Uterus (tissue), 2 donors: Measurements from ENCODE around the gene GRIP1.

ENCODE experiments used
- POLR2A ChIP-seq, 2 donors: fragments of 450-650 bp; IDR thresholded peaks; one replicate each; pipeline ENCODE4 v1.6.1; 2016; ENCODE audit warnings: antibody characterized with exemption in 2 of 2, mild to moderate bottlenecking in 1 of 2, moderate library complexity in 1 of 2
- TF ChIP-seq, protein P1 (sequence below), 4 experiments: fragments of 200-600 bp in 2 of 4; fragments of 450-650 bp in 2 of 4; sonication (generic) in 2 of 4; IDR thresholded peaks; one replicate each; pipeline ENCODE4 v1.5.1; 2016 to 2019; ENCODE audit warnings: antibody characterized with exemption in 4 of 4, mild to moderate bottlenecking in 2 of 4, moderate library complexity in 1 of 4

DNA sequence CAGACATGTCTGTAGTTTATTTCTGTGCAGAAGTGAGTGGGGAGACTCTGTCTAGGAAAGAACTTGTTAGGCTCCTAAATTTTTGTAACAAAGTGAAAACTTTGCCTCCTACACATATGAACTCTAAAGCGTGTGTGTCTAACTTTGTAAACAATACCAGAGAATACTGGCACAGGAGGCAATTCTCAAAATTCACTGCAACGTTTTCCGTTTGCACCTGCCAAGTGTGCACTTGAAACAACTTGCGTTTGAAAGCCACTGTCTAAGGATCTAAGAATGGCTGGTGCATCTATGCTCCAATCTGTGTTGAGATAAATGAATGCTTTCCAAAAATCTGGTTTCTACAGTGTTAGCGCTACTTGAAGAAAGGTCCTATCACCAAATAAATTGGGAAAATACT is 15.3 kb downstream of the GRIP1 start:
- TF ChIP-seq, protein P1, sequence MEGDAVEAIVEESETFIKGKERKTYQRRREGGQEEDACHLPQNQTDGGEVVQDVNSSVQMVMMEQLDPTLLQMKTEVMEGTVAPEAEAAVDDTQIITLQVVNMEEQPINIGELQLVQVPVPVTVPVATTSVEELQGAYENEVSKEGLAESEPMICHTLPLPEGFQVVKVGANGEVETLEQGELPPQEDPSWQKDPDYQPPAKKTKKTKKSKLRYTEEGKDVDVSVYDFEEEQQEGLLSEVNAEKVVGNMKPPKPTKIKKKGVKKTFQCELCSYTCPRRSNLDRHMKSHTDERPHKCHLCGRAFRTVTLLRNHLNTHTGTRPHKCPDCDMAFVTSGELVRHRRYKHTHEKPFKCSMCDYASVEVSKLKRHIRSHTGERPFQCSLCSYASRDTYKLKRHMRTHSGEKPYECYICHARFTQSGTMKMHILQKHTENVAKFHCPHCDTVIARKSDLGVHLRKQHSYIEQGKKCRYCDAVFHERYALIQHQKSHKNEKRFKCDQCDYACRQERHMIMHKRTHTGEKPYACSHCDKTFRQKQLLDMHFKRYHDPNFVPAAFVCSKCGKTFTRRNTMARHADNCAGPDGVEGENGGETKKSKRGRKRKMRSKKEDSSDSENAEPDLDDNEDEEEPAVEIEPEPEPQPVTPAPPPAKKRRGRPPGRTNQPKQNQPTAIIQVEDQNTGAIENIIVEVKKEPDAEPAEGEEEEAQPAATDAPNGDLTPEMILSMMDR (IDR thresholded peaks at IDR 0.05) = no peak
- TF ChIP-seq POLR2A (IDR thresholded peaks at IDR 0.05) = no peak
